GM18951 (cell line): ENCODE measurements around the gene MAPKAP1.

Experiments
- POLR2A ChIP-seq: IDR thresholded peaks from 4 replicates; pipeline ENCODE4 v1.6.1; 2011; ENCODE audit warnings: mild to moderate bottlenecking; ENCODE audit not compliant: insufficient read length, insufficient read depth; ENCODE audit errors: extremely low read depth
- in situ Hi-C: fragments of 300-500 bp; cut with MboI; formaldehyde crosslinking; loops from one replicate; pipeline ENCODE4 v1.12.0; 2022; ENCODE audit warnings: low sequenced_read_pairs, mixed read lengths, inconsistent platforms; ENCODE audit not compliant: unreplicated experiment

MAPKAP1 gene

DNA sequence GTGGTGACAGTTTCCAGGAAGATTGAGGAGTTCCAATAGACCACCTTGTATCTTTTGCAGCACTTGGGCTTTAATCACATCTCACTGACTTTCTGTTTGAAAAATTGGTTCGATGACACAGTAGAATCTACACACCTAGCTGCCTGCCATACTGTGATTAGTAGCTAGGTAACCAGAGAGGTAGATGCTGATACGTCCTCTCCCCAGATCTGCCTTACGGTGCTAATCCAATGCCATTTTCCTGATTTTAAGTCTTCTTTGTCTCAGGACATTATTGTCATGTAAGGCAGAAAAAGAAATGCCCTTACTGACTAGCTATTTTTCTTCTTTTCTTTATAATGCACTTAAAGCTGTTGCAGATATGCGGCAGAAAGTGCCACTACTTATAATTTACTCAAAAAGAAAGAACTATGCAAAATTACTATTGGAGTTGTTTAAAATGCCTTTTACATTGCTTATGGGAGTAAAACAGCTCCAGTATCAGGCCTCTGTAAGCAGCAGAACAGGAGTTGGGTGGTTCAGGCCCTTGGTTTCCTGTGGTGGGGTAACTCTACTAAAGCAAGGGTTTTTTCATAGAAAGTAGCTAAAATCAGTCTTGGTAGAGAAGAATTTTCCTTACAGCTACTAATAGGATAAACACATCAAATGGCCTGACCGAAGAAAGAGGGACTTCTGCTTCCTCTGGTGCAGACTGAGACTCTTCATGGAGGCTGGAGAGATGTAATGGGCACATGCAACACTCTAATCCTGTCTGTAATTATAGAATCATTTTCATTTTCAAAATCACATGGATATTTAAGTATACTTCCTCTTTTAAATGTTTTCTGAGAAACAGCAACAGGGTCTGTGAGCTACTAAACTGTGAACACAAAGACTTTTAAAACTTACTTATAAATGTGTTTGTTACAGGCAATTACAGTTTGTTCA, 177.2 kb downstream of the MAPKAP1 start:
- no peak for TF ChIP-seq POLR2A
- in situ Hi-C loops, result no loop called here

DNA sequence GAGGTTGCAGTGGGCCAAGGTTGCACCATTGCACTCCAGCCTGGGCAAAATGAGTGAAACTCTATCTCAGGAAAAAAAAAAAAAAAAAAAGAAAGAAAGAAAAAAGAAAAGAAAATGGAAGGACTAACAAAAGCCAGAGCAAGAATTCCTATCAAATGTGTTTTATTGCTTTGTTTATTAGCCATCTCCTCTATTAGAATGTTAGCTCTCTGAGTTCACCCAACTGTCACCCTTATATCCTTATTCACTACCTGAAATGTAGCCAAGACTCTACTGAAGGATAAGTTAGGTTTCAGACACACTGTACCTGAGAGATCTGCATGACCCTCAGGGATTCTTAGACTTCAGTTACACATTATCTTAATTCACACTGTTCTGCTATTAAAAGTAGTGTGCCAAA, 177.9 kb downstream of the MAPKAP1 start:
- TF ChIP-seq POLR2A, result no peak
- in situ Hi-C loops, result no loop called here

DNA sequence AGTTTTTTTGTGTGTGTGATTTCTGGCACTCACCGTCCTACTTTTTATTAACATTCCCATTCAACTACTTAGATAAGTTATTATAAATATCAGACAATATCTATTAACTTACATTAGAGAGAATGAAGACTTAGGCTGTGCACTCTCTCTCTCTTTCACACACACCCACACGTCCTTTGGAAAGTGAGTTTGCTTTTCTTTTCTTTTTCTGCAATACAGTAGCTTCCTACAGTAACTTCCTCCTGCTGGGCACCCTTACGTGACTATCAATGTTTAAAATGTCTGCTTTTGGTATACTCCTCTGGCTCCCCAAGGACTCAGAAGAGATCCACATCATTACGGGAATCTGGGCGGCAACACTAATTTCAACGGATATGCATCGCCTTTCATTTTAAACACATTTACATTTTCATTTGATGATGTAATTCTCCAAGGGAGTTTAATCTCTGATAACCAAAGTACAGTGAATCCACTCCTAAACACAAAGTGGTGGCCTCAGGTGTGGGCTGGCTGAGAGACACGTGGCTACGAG, 179.5 kb downstream of the MAPKAP1 start:
- in situ Hi-C loops, result no loop called here
- no peak for TF ChIP-seq POLR2A

DNA sequence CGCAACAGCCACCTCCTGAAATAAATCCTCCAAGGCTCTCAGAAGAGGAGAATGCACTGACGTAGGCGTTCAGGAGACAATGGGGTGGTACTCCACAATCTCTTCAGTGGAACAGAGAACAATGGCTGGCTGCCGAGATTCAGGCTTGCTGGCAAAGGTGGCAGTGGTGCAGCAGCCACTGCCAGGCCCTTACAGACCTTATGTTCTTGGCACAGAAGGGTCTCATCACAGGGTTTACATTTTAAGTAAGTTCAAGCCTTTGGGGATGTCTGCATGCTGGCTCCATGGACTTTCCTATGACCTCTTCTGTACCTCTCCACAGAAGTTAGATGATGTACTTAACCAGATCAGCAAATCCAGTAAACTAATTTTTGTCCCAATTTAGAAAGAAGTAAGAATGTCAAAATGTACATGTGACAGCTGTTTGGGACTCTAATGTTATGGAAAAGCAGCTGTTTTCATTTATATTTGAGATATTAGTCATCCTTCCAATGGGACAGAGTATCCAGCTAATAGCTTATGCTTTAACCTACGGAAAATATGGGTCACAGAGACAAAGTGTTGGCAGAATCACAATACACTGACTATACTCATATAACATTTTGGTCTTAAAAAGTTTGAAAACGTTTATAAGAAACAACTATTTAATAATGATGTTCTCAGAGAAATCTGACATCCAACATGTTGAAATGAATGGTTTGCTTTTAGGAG, 180.9 kb downstream of the MAPKAP1 start:
- TF ChIP-seq POLR2A, result no peak

DNA sequence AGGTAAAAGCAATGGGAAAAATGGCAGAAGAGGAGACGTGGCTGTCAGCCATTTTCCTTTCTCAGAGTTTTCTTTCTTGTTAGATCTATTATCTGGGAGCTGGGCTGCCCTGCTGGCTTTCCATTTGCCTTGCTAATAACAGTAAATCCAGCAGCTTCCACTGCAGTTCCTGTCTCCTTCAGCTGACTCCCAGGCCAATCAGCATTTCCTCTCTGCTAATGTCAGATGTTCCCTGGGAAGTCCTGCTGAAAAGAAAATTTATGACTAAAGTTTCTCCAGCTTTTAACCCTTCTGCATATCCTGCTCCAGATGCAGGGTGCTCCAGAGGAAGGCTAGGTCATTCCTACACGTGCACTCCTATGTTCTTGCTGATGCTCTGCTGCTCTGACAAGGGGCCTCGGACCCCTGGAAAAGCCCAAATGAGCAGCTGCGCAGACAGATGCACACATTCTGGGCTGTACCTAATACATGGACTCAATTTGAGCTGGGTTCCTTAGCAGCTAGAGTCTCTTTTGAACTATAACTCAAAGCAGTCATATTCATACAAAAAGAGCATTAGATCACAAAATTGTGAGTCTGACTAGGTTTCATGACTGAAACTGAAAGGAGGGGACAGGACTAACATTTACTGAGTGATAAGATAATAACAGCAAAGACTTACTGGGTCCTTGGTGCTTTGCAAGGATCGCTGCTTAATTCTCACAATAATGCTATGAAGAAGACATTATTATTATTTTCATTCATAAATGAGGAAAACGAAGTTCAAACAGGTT, 182.2 kb downstream of the MAPKAP1 start:
- no peak for TF ChIP-seq POLR2A
- in situ Hi-C loops, result no loop called here

More for the DNA sequence above, 180.9 kb downstream of the MAPKAP1 start:
- in situ Hi-C loops, result no loop called here

DNA sequence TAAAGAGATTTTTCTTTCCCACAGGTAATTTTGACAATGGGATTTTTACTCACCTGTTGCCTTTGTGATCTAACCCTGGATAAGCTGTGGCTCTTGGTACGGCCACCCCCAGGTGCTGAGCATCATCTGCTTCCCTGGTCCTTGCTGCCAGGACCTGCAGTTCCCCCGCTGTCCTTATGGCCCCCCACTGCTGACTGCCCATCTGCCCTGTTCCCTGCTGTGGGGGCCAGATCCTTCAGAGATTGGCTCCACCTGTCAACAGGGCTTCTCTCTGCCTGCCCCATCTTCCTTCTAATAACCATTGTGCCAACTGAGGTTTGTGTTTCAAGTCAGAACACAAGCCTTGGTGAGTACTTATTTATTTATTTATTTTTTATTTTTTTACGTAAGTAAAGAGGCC, 183.3 kb downstream of the MAPKAP1 start:
- no peak for TF ChIP-seq POLR2A
- in situ Hi-C loops, result no loop called here

DNA sequence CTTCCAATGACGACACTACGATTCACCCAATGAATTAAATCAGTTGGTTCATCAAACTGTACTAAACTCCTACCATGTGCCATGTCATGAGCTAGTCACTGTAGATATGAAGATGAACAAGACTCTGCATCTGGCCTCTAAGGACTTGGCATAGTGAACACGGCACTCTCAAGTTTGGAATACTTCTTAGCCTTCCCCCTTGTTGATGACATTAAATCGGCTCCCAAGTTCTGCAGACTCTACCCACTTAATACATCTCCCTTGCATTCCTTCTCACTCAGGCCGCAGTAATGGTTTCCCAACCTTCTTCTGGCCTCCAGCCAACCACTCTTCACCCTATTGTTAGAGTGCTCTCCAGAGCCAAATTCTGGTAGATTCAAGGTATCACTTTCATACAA, 184.7 kb downstream of the MAPKAP1 start:
- in situ Hi-C loops, result no loop called here
- TF ChIP-seq POLR2A, result no peak

DNA sequence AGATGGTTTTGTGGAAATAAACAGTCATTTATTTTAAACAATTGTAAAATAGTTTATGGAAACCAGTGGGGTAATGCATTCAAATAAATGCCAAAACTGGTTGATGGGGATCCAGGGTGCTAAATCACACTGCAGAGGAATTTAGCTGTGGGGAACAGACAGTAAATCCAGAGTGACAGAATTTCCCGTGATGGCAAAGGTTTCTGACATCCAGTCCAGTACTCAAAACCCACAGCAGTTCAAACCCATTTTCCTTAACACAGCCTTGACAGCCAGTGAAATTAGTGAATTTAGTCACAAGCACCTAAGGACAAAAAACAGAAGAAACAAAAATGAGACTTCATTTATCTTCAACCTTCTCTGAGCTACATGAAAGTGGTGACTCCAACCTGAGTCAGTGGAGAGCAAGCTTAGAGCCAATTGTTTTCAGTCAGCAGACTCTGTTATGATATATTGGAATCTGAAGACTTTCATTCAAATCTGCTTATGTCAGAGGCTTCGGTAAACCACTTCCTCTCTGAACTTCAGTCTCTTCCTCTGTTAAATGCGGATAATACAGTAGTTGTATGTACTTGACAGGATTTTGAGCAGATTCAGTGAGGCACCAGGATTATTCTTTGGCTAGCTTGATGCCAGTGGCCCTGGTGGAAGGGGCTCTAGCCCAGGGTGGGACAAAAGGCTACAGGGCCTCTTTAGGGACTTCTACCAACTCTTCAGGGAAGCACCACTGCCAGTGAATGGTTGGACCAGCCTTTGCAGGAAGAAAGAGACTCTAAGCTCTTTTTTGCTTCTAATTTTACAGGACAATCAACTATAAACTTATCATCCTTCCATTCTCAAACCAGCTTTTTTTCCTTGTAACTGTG, 185.3 kb downstream of the MAPKAP1 start:
- TF ChIP-seq POLR2A, result no peak
- in situ Hi-C loops, result no loop called here

DNA sequence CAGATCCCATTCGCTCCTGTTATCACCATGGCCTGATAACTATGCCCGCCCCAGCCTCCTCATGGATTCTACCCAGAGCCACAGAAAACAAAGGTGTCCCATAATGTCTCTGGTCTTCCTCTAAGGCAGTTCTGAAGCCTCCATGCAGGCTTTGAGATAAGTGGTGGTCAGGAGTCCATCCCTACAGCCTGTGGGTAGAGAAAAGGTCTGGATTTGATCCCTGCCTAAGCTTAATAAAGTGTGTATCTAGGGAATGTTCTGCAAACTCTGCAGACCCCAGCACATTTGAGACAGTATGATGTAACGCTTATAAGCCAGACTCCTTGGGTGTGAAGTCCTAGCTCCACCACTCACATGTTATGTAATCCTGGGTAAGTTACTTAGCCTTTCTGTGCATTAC, 187.3 kb downstream of the MAPKAP1 start:
- no peak for TF ChIP-seq POLR2A
- in situ Hi-C loops, result no loop called here

DNA sequence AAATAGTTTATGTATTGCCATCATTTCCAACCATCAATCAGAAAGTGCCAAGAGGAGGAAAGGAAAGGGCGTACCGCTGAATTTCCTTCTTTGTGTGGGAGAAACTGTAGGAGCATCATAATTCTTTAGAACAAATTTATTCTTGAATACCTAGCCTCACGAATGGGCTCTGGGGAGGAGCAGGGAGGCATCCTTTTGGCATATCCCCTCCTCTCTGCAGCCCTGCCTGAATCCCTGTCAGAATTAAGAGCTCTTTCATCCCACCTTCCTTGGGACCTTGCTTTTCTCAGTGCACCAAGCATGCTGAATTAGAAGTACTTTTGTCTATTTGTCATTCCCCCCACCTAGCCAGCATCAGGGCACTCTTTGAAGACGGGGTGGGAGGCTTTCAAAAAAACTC, 189.4 kb downstream of the MAPKAP1 start:
- TF ChIP-seq POLR2A, result no peak
- in situ Hi-C loops, result no loop called here

DNA sequence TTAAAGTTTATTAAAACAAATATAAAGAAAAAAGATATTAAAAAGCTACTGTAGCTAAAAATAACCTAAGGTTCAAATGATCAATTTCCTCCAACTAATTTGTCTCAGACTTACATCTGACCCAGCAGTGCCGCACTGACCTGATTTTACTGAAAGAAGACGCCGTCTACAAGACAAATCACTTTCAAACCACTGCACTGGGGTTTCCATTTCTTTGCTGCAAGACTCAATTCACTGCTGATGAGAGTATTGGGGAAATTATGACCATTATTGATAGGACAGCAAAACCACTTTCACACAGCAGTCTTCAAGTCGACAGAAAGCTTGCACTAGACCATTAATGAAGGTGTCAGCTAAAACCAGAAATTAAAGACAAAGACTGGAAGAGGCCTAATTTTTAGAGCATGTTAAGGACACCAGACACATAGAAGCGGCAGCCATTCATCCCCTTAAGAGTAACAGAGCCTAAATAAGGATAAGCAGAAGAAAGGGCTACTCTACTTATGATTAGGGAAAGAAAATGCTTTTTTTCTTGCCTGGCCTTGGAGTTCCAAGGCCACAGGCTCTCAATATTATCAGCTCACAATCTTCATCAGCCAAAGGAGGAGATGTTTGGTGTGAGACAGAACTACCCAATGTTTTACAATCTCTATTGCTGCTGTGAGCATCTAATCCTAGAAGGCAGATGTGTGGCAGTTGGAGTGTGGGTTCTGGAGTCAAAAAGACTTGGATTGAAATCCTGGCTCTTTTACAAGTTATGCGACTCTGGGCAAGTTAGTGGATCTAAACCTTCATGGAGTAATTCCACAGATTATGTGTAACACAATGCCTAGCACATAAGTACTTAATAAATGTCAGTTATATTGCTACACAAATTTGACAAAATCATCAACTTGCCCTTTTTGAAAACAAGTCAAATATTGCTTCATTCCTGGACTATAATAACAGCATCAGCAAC, 190.7 kb downstream of the MAPKAP1 start:
- in situ Hi-C loops, result no loop called here
- no peak for TF ChIP-seq POLR2A
